Germinal center (tissue), 1 donor: ENCODE data around the gene FXN.

ENCODE experiments used
- DNase-seq: peaks from one replicate; pipeline ENCODE4 v3.0.0; 2012; ENCODE audit warnings: mixed read lengths, low spot score

Gene FXN

GRCh38 chr9:69141851-69142250 lies 106.3 kb downstream of the FXN start:
- no peak for DNase-seq

- no peak for DNase-seq
Measured at GRCh38 chr9:69143291-69143690, 107.7 kb downstream of the FXN start.

- no peak for DNase-seq
Measured at GRCh38 chr9:69145144-69145715, 109.7 kb downstream of the FXN start.

GRCh38 chr9:69147041-69147834 lies 111.7 kb downstream of the FXN start:
- no peak for DNase-seq

GRCh38 chr9:69149321-69149807 lies 113.8 kb downstream of the FXN start:
- no peak for DNase-seq
